Activated T-helper 1 cell treated with anti-CD3 and anti-CD28 coated beads, Interleukin-12 subunit alpha, Interleukin-12 subunit beta, Interleukin-2, Interleukin-4 antibody, amounts not matched to agents 30 ng/mL and 10 ng/mL and 1 ng/mL, durations not matched to agents 14 hours and 24 hours and 36 hours (primary cell): ENCODE results near the gene TMEM121B. TPM values are rescaled to one million over a fixed set of nuclear protein-coding genes. Genes with fewer than 3 reads are reported as not detected.

Experiments
- DNase-seq: peaks from one replicate; pipeline ENCODE4 v3.0.0; 2021; ENCODE audit warnings: low spot score
- H3K27ac Mint-ChIP-seq: one replicate; pipeline ENCODE4 v1.8.0; 2021; ENCODE audit warnings: mild to moderate bottlenecking, mixed read lengths
- H3K27me3 Mint-ChIP-seq: one replicate; pipeline ENCODE4 v1.8.0; 2022; ENCODE audit warnings: mild to moderate bottlenecking, moderate library complexity, mixed read lengths; ENCODE audit not compliant: insufficient read depth
- H3K36me3 Mint-ChIP-seq: one replicate; pipeline ENCODE4 v1.8.0; 2021; ENCODE audit warnings: low read depth, mixed read lengths
- H3K4me1 Mint-ChIP-seq: one replicate; pipeline ENCODE4 v1.8.0; 2021; ENCODE audit warnings: low read depth, mixed read lengths
- H3K4me3 Mint-ChIP-seq: one replicate; pipeline ENCODE4 v1.8.0; 2021; ENCODE audit warnings: mild to moderate bottlenecking, moderate library complexity, mixed read lengths
- H3K9me3 Mint-ChIP-seq: one replicate; pipeline ENCODE4 v1.8.0; 2021; ENCODE audit warnings: mixed read lengths
- intact Hi-C: fragments of 100-400 bp; cut with micrococcal nuclease; formaldehyde crosslinking; loops from one replicate; pipeline ENCODE4 v1.15.1; 2024
- total RNA-seq: library from RNA; stranded (reverse); gene quantifications from 2 replicates; pipeline ENCODE4 v1.2.3, GENCODE V29; 2022

The TMEM121B gene
- total RNA-seq, 1 donor from 2014 or later, result 0.23 TPM

- H3K4me1 Mint-ChIP-seq, result peaks cover 77% of the 10 kb centered on the region
- no peak overlapping the region for H3K27ac Mint-ChIP-seq
- no peaks in the 10 kb centered on the region for H3K27me3 Mint-ChIP-seq
- no peak for DNase-seq
- no peaks in the 10 kb centered on the region for H3K9me3 Mint-ChIP-seq
- H3K4me3 Mint-ChIP-seq, result no peak overlapping the region
- peaks cover 52% of the 10 kb centered on the region for H3K36me3 Mint-ChIP-seq
- intact Hi-C loops, result no loop called here
Observed at GRCh38 chr22:17091851-17092250, 29.3 kb downstream of the TMEM121B start.

DNA sequence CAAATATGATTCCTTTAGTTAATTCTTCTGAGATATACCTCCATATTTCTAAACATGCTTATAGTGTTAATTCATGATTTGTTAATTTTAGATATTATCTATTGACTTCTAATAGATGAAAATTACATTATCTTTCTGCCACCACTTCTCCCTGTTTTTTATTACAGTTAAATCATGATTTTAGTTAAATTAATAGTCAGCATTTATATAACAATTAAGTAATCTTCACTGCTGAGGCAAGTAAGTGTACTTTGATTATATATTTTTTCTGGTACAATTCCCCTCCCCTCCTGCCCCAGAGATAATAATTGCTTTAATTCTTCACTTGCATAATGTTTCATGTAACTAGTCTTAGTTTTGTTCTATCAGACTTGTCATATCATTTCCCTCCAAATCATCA is 30.6 kb downstream of the TMEM121B start:
- Mint-ChIP-seq H3K36me3 (peaks cover 46% of the 10 kb centered on the region), H3K27me3 (no peaks in the 10 kb centered on the region), H3K4me1 (peaks cover 77% of the 10 kb centered on the region), H3K9me3 (no peaks in the 10 kb centered on the region), H3K27ac (no peak overlapping the region), H3K4me3 (no peak overlapping the region)
- DNase-seq, result no peak
- intact Hi-C loops, result no loop called here

- intact Hi-C loops, result loop anchor here (1.0 to 5.0 kb wide), 7 partner anchors 11 to 685 kb away; partner anchors contain the start of genes ATP6V1E1 and BID
- peaks cover 67% of the 10 kb centered on the region for H3K4me1 Mint-ChIP-seq
- H3K27me3 Mint-ChIP-seq, result no peaks in the 10 kb centered on the region
- H3K27ac Mint-ChIP-seq, result peak overlapping the region; percentile 83
- H3K4me3 Mint-ChIP-seq, result peak overlapping the region; percentile 93
- no peaks in the 10 kb centered on the region for H3K9me3 Mint-ChIP-seq
- peaks cover 23% of the 10 kb centered on the region for H3K36me3 Mint-ChIP-seq
- DNase-seq, result peak; percentile 59
Observed at GRCh38 chr22:17087498-17088131, 33.5 kb downstream of the TMEM121B start.

DNA sequence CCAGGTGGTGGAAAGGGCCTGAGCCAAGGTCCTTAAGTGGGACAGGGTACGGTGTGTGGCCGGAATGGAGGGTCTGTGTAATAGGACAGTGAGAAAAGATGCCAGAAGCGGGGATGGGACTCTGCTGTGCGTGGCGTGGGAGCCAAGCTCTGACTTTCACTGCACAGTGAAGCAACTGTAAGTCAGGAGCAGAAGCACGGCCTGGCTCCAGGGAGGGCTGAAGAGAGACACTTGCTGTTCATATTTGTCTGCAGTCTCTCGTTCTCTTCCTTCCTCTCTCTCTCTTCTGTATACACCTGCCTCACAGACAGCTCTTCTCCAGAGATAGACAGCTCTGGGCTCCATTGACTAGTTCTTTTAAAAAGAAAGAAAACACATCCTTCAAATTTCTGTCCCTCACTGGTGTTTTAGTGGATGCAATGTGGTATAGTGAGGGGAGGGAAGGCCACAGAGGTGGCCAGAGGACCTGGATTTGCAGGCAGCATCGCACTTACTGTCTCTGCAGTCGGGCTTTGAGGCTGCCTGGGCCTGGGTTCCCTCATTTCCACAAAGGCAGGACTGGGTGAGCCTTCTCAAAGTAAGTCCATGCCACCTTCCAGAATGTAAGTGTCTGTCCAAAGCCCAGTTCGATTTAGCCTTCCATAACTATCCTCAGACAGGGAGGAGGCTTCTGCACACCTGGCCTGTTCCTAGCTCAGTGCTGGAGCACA is 34.2 kb downstream of the TMEM121B start:
- Mint-ChIP-seq H3K27me3 (no peaks in the 10 kb centered on the region), H3K4me1 (peaks cover 60% of the 10 kb centered on the region), H3K4me3 (peak overlapping the region; percentile 93), H3K9me3 (no peaks in the 10 kb centered on the region), H3K27ac (peak overlapping the region; percentile 85), H3K36me3 (peaks cover 22% of the 10 kb centered on the region)
- DNase-seq, result no peak
- intact Hi-C loops, result loop anchor here (1.0 to 5.0 kb wide), 8 partner anchors 11 to 685 kb away; partner anchors contain the start of genes ATP6V1E1 and BID

GRCh38 chr22:17086296-17086695 is 34.9 kb downstream of the TMEM121B start:
- intact Hi-C loops, result loop anchor here (1.0 to 5.0 kb wide), 4 partner anchors 34 to 686 kb away; partner anchors contain the start of genes ATP6V1E1 and BID
- DNase-seq, result no peak
- H3K27me3 Mint-ChIP-seq, result no peaks in the 10 kb centered on the region
- H3K4me1 Mint-ChIP-seq, result peaks cover 56% of the 10 kb centered on the region
- H3K27ac Mint-ChIP-seq, result peak overlapping the region; percentile 85
- H3K36me3 Mint-ChIP-seq, result peaks cover 18% of the 10 kb centered on the region
- no peaks in the 10 kb centered on the region for H3K9me3 Mint-ChIP-seq
- peak overlapping the region; percentile 93 for H3K4me3 Mint-ChIP-seq

GRCh38 chr22:17085277-17086181 is 35.6 kb downstream of the TMEM121B start:
- no peak for DNase-seq
- Mint-ChIP-seq H3K9me3 (no peaks in the 10 kb centered on the region), H3K4me3 (peak overlapping the region; percentile 93), H3K27me3 (no peaks in the 10 kb centered on the region), H3K4me1 (peaks cover 50% of the 10 kb centered on the region), H3K27ac (peak overlapping the region; percentile 85), H3K36me3 (peaks cover 12% of the 10 kb centered on the region)
- intact Hi-C loops, result loop anchor here (1.0 to 5.0 kb wide), 4 partner anchors 35 to 687 kb away; partner anchors contain the start of genes ATP6V1E1 and BID

DNA sequence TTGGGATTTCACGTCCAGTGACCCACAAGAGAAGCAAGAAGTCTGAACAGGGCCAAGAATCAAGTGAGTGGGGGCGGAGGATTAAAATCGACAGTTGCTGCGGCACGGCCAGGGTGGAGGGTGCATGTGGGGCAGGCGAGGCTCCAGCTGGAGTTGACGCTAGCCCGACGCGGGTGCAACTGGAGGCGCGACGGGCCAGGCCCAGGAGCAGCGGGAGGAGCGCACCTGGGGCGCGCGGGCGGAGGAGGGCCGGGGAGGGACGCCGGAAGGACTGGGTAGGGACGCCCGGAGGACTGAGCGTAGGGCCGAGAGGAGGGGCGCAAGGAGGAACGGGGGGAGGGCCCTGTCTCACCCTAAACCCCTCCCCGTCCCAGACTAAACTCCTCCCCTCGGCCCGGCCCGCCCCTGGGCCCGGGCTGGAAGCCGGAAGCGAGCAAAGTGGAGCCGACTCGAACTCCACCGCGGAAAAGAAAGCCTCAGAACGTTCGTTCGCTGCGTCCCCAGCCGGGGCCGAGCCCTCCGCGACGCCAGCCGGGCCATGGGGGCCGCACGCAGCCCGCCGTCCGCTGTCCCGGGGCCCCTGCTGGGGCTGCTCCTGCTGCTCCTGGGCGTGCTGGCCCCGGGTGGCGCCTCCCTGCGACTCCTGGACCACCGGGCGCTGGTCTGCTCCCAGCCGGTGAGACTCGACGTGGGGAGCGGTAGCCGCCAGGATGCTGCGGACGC is 36.4 kb downstream of the TMEM121B start, which contains the start of gene IL17RA:
IL17RA (plus strand) TSS at position 447 of the 723 bp plus-strand sequence; CDS start at position 539, 92 bp downstream.
- H3K27ac Mint-ChIP-seq, result peak within 1 kb of the TSS; percentile 92
- H3K4me3 Mint-ChIP-seq, result peak within 1 kb of the TSS; percentile 93
- H3K9me3 Mint-ChIP-seq, result no peaks in the 10 kb centered on the region
- H3K4me1 Mint-ChIP-seq, result peaks cover 47% of the 10 kb centered on the region
- peaks cover 11% of the 10 kb centered on the region for H3K36me3 Mint-ChIP-seq
- DNase-seq, result peak; percentile 94
- peaks cover under 1% of the 10 kb centered on the region for H3K27me3 Mint-ChIP-seq
- intact Hi-C loops, result loop anchor here (1.0 to 5.0 kb wide), 7 partner anchors 9 to 688 kb away; partner anchors contain the start of genes ATP6V1E1, BID and HDHD5

DNA sequence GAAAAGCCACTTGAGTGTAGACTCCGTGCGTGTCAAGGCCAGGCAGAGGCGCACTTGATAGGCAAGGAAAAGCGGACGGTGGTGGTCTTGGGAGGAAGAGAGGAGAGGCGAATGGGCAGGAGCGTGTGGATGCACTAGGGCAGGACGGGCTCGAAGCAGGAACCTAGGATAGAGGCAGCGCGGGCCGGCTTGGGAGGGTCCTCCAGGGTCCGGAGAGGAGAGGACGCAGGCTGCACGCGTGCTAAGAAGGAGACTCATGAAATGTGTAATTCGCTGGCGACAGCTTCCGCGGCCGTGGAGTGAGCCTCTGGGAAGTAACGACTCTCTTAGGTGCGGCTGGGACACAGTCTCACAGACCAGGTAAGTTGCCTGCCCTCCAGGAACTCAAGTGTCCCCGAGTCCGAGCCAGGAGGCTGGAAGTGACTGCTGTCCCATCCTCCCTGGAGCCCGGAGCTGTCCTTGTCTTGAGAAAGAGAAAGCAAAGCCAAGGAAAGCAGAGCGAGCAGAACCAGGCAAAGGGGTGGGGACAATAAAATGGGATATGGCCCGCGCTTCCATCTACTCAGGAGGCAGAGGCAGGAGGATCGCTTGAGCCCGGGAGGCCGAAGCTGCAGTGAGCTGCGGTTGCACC is 37.2 kb downstream of the TMEM121B start:
- H3K36me3 Mint-ChIP-seq, result peaks cover 6% of the 10 kb centered on the region
- H3K27ac Mint-ChIP-seq, result peak overlapping the region; percentile 61
- H3K4me3 Mint-ChIP-seq, result peak overlapping the region; percentile 88
- peaks cover 4% of the 10 kb centered on the region for H3K27me3 Mint-ChIP-seq
- H3K9me3 Mint-ChIP-seq, result no peaks in the 10 kb centered on the region
- intact Hi-C loops, result loop anchor here (1.0 to 5.0 kb wide), 4 partner anchors 9 to 198 kb away; partner anchors contain the start of gene HDHD5
- peaks cover 39% of the 10 kb centered on the region for H3K4me1 Mint-ChIP-seq
- DNase-seq, result no peak

- Mint-ChIP-seq H3K36me3 (peaks cover 5% of the 10 kb centered on the region), H3K4me1 (peaks cover 36% of the 10 kb centered on the region), H3K27me3 (peaks cover 4% of the 10 kb centered on the region), H3K4me3 (peak overlapping the region; percentile 88), H3K9me3 (no peaks in the 10 kb centered on the region), H3K27ac (peak overlapping the region; percentile 55)
- DNase-seq, result no peak
- intact Hi-C loops, result loop anchor here (5.0 kb wide), 1 partner anchor 199 kb away; no protein-coding TSS in a partner anchor
Observed at GRCh38 chr22:17083255-17083654, 37.9 kb downstream of the TMEM121B start.

DNA sequence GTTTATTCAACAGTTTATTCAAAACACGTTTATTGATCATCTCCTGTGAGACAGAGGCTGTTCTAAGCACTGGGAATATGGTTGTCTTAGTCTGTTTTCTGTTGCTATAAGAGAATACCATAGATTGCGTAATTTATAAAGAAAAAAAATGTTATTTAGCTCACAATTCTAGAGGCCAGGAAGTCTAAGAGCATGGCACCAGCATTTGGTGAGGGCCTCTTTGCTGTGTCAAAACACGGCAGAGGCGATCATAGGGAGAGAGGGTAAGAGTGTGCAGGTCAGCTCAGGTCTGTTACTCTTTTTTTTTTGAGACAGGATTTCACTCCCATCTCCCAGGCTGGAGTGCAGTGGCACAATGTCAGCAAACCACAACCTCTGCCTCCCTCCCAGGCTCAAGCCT is 41.6 kb downstream of the TMEM121B start:
- Mint-ChIP-seq H3K36me3 (peaks cover 2% of the 10 kb centered on the region), H3K9me3 (no peaks in the 10 kb centered on the region), H3K27ac (no peak overlapping the region)

DNA sequence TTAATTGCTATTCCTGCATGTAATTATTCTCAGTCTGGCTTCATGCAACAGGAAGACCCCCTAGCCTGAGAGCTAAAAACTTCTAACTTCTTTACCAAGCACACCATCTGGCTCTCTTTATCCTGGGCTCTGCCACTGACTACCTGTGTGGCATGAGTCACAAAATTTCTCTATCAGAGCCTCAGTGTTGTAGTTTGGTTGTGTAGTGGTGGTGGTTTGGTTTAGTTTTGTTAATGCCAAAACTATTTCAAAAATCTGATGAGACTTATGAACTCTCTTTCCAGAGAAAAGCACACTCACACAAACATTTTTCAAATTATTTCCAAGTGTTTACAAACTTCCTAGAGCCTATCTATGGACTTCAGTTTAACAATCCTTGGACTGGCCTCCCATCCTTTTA is 43.9 kb downstream of the TMEM121B start:
- intact Hi-C loops, result no loop called here
- DNase-seq, result no peak
- Mint-ChIP-seq H3K27ac (no peak overlapping the region), H3K4me1 (peaks cover 21% of the 10 kb centered on the region), H3K36me3 (peaks cover 2% of the 10 kb centered on the region), H3K9me3 (no peaks in the 10 kb centered on the region), H3K4me3 (no peak overlapping the region), H3K27me3 (peaks cover 31% of the 10 kb centered on the region)

More for the DNA sequence above, 41.6 kb downstream of the TMEM121B start:
- Mint-ChIP-seq H3K4me1 (peaks cover 31% of the 10 kb centered on the region), H3K4me3 (no peak overlapping the region), H3K27me3 (peaks cover 14% of the 10 kb centered on the region)
- intact Hi-C loops, result no loop called here
- no peak for DNase-seq
